Transverse colon (tissue), 4 donors: ENCODE results near the gene TNS1.

Experiments used
- EP300 ChIP-seq: sonication (generic); formaldehyde crosslinking; IDR thresholded peaks from one replicate; pipeline ENCODE4 v1.6.1; 2017; ENCODE audit warnings: antibody characterized with exemption, low read depth
- POLR2A ChIP-seq: fragments of 450-650 bp; IDR thresholded peaks from one replicate; pipeline ENCODE4 v1.6.1; 2016; ENCODE audit warnings: antibody characterized with exemption, mild to moderate bottlenecking, moderate library complexity
- POLR2AphosphoS5 ChIP-seq, 3 donors: sonication (generic); formaldehyde crosslinking; IDR thresholded peaks; one replicate each; pipeline ENCODE4 v1.6.1; 2016; ENCODE audit warnings: antibody characterized with exemption in 3 of 3
- TF ChIP-seq, protein P1 (sequence below), 5 experiments: fragments of 200-600 bp in 3 of 5; fragments of 450-650 bp in 2 of 5; sonication (generic) in 3 of 5; IDR thresholded peaks; 1 replicate in 2 of 5; 2 replicates in 3 of 5; pipeline ENCODE4 v1.5.1; 2016 to 2017; ENCODE audit warnings: antibody characterized with exemption in 5 of 5, inconsistent platforms in 3 of 5, mild to moderate bottlenecking in 2 of 5, moderate library complexity in 1 of 5

DNA sequence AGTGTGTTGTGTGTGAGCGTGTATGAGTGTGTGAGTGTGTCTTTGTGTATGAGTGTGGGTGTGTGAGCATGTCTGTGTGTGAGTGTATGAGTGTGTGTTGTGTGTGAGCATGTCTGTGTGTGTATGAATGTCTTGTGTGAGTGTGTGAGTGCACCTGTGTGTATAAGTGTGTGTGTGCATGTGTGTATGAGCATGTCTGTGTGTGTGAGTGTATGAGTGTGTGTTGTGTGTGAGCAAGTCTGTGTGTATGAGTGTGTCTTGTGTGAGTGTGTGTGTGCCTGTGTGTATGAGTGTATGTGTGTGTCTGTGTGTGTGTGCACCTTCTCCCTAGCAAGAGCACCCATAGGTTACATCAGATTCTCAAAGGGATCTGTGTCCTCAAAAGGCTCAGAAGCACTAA is 28.5 kb upstream of the TNS1 start:
- TF ChIP-seq POLR2A (no peak), EP300 (no peak), POLR2AphosphoS5 (IDR thresholded peaks at IDR 0.05) (no peak)
- TF ChIP-seq, protein P1, sequence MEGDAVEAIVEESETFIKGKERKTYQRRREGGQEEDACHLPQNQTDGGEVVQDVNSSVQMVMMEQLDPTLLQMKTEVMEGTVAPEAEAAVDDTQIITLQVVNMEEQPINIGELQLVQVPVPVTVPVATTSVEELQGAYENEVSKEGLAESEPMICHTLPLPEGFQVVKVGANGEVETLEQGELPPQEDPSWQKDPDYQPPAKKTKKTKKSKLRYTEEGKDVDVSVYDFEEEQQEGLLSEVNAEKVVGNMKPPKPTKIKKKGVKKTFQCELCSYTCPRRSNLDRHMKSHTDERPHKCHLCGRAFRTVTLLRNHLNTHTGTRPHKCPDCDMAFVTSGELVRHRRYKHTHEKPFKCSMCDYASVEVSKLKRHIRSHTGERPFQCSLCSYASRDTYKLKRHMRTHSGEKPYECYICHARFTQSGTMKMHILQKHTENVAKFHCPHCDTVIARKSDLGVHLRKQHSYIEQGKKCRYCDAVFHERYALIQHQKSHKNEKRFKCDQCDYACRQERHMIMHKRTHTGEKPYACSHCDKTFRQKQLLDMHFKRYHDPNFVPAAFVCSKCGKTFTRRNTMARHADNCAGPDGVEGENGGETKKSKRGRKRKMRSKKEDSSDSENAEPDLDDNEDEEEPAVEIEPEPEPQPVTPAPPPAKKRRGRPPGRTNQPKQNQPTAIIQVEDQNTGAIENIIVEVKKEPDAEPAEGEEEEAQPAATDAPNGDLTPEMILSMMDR (IDR thresholded peaks at IDR 0.05): no peak
